ENCODE results near the gene OGDH.

OGDH gene

GRCh38 chr7:44618753-44619152 is 12.3 kb downstream of the OGDH start:
- no peak for DNase-seq (ENCODE audit: low spot score)

GRCh38 chr7:44621034-44621749 is 14.8 kb downstream of the OGDH start:
- DNase-seq (ENCODE audit: low spot score) = no peak

- DNase-seq (ENCODE audit: low spot score) = no peak
Measured at GRCh38 chr7:44621750-44622103, 15.3 kb downstream of the OGDH start.

- no peak for DNase-seq (ENCODE audit: low spot score)
Measured at GRCh38 chr7:44622342-44623151, 16.1 kb downstream of the OGDH start.

- DNase-seq (ENCODE audit: low spot score) = no peak
Measured at GRCh38 chr7:44624318-44624717, 17.9 kb downstream of the OGDH start.

GRCh38 chr7:44625526-44626471 is 19.4 kb downstream of the OGDH start:
- DNase-seq (ENCODE audit: low spot score) = no peak

- DNase-seq (ENCODE audit: low spot score) = no peak
Measured at GRCh38 chr7:44626620-44627019, 20.2 kb downstream of the OGDH start.

GRCh38 chr7:44629829-44630522 is 23.5 kb downstream of the OGDH start:
- DNase-seq (ENCODE audit: low spot score) = no peak

GRCh38 chr7:44630792-44631457 is 24.5 kb downstream of the OGDH start:
- no peak for DNase-seq (ENCODE audit: low spot score)

- no peak for DNase-seq (ENCODE audit: low spot score)
Measured at GRCh38 chr7:44631458-44632115, 25.2 kb downstream of the OGDH start.

- DNase-seq (ENCODE audit: low spot score) = no peak
Measured at GRCh38 chr7:44632196-44632595, 25.8 kb downstream of the OGDH start.

- DNase-seq (ENCODE audit: low spot score) = no peak
Measured at GRCh38 chr7:44633254-44634186, 27.1 kb downstream of the OGDH start.

GRCh38 chr7:44634187-44634838 is 27.9 kb downstream of the OGDH start:
- DNase-seq (ENCODE audit: low spot score) = no peak

GRCh38 chr7:44634839-44635591 is 28.6 kb downstream of the OGDH start:
- no peak for DNase-seq (ENCODE audit: low spot score)

GRCh38 chr7:44636041-44636584 is 29.7 kb downstream of the OGDH start:
- DNase-seq (ENCODE audit: low spot score) = no peak

GRCh38 chr7:44636926-44637325 is 30.5 kb downstream of the OGDH start:
- DNase-seq (ENCODE audit: low spot score) = no peak

- DNase-seq (ENCODE audit: low spot score) = peak; percentile 45
Measured at GRCh38 chr7:44637788-44638594, 31.6 kb downstream of the OGDH start.
